ENCODE results near the gene KIRREL1.

KIRREL1 gene

GRCh38 chr1:157993147-157993917, at the start of gene KIRREL1:
TSS of gene KIRREL1 (plus strand) at chr1:157993645. CDS start at chr1:157993677, 32 bp downstream.
- DNase-seq (ENCODE audit: low spot score in 2 of 2): peak; percentile 61 to 72
- in situ Hi-C loops (cut with MboI; ENCODE audit: low sequenced_read_pairs): loop anchor here (5.0 kb wide), 1 partner anchor 114 kb away; no protein-coding TSS in a partner anchor
- Histone ChIP-seq H3K4me1 (peaks cover 16% of the 10 kb centered on the region), H3K27me3 (ENCODE audit: low read depth) (no peaks in the 10 kb centered on the region; the same call in 1 of the 2 replicates), H3K36me3 (replicated peaks) (no peaks in the 10 kb centered on the region), H3K9me3 (no peaks in the 10 kb centered on the region), H3K4me3 (peak within 1 kb of the TSS; percentile 72)

GRCh38 chr1:157944663-157945280, 48.7 kb upstream of the KIRREL1 start:
- H3K9me3 ChIP-seq: no peaks in the 10 kb centered on the region
- no peaks in the 10 kb centered on the region for H3K4me1 ChIP-seq
- H3K4me3 ChIP-seq: no peak overlapping the region
- no peaks in the 10 kb centered on the region for H3K36me3 ChIP-seq (replicated peaks)
- no peak for DNase-seq (ENCODE audit: low spot score in 2 of 2)
- H3K27me3 ChIP-seq (ENCODE audit: low read depth): no peaks in the 10 kb centered on the region
- in situ Hi-C loops (cut with MboI; ENCODE audit: low sequenced_read_pairs): no loop called here

DNA sequence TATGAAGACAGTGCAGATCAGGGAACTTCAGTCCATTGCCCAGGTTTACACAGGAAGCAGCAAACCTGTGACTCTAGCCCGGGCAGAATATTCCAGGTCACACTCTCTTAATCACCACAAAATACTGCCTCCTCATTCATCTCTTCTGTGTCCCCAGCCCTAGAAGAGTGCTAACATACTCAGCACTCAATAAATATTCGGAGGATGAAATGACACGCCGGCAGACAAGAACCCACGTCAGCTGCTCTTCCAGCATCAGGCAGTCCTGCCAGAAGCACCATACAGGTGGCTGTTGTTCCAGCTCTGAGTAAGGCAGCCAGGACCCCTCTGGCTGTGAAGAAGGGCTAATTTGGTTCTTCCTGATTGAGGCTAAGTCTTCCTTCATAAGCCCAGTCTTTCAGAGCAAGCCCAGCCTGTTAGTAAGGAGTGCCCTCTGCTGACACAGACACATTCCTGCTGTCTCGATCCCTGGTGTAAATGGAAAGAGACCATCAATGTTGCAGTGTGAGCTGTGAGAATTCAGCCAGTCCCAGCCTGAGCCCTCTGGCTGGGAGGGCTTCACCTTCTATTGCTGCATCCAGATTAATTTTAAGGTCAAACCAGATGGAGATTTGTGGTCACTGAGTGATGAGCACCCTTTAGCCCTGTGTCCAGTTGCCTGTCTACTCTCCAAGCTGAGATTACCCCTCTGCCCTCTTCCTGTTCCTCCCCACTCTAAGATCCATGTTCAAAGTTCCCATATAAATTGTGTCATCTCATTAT, 45.0 kb upstream of the KIRREL1 start:
- DNase-seq (ENCODE audit: low spot score in 2 of 2): no peak
- Histone ChIP-seq H3K36me3 (replicated peaks) (no peaks in the 10 kb centered on the region), H3K27me3 (ENCODE audit: low read depth) (peaks cover 19% of the 10 kb centered on the region), H3K4me1 (no peaks in the 10 kb centered on the region), H3K4me3 (no peak overlapping the region), H3K9me3 (no peaks in the 10 kb centered on the region)
- in situ Hi-C loops (cut with MboI; ENCODE audit: low sequenced_read_pairs): no loop called here

- peaks cover 19% of the 10 kb centered on the region for H3K27me3 ChIP-seq (ENCODE audit: low read depth)
- no peak for DNase-seq (ENCODE audit: low spot score in 2 of 2)
- H3K36me3 ChIP-seq (replicated peaks): no peaks in the 10 kb centered on the region
- no peaks in the 10 kb centered on the region for H3K4me1 ChIP-seq
- in situ Hi-C loops (cut with MboI; ENCODE audit: low sequenced_read_pairs): no loop called here
- H3K4me3 ChIP-seq: no peak overlapping the region
- no peaks in the 10 kb centered on the region for H3K9me3 ChIP-seq
Measured at GRCh38 chr1:157949074-157949354, 44.4 kb upstream of the KIRREL1 start.

- no peak for DNase-seq (ENCODE audit: low spot score in 2 of 2)
- Histone ChIP-seq H3K9me3 (no peaks in the 10 kb centered on the region), H3K4me1 (no peaks in the 10 kb centered on the region), H3K36me3 (replicated peaks) (no peaks in the 10 kb centered on the region), H3K27me3 (ENCODE audit: low read depth) (peaks cover 26% of the 10 kb centered on the region), H3K4me3 (no peak overlapping the region)
- in situ Hi-C loops (cut with MboI; ENCODE audit: low sequenced_read_pairs): no loop called here
Measured at GRCh38 chr1:157951230-157951629, 42.2 kb upstream of the KIRREL1 start.

DNA sequence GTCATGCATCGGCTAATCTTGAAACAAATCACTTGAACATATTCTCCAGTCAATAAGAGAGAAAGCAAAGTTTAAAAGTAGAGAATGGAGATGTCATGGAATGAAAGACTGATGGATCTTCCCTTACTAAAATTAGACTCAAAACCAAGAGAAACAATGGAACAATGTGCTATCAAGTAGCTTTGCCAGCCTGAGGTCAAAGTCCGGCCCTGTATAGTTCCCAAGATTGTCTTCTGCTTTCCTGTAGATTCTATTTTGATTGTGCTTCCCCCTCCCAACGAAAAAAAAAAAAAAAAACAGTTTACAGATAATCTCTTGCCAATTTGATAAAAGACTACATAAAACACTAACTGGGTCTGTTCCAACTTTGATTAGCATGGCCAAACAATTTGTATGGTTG, 40.8 kb upstream of the KIRREL1 start:
- Histone ChIP-seq H3K36me3 (replicated peaks) (no peaks in the 10 kb centered on the region), H3K4me1 (no peaks in the 10 kb centered on the region), H3K9me3 (no peaks in the 10 kb centered on the region), H3K27me3 (ENCODE audit: low read depth) (peaks cover 26% of the 10 kb centered on the region), H3K4me3 (no peak overlapping the region)
- DNase-seq (ENCODE audit: low spot score in 2 of 2): no peak
- in situ Hi-C loops (cut with MboI; ENCODE audit: low sequenced_read_pairs): no loop called here

DNA sequence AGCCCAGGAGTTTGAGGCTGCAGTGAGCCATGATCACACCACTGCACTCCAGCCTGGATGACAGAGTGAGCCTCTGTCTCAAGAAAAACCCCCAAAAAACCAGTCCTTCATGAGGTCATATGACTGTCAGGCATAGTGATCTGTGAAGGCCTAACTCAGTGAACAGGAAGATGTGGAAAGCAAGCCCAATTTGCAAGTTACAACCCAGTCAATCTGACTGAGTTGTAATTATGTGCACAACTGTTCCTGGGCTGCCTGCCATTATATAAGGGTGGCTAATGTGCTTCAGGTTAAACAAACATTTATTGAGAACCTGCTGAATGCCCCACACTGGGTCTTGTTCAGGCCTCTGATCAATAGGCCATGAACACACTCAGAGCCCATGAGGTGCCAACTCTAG, 38.2 kb upstream of the KIRREL1 start:
- H3K27me3 ChIP-seq (ENCODE audit: low read depth): peaks cover 46% of the 10 kb centered on the region
- no peak for DNase-seq (ENCODE audit: low spot score in 2 of 2)
- H3K4me1 ChIP-seq: no peaks in the 10 kb centered on the region
- no peaks in the 10 kb centered on the region for H3K9me3 ChIP-seq
- H3K36me3 ChIP-seq (replicated peaks): no peaks in the 10 kb centered on the region
- H3K4me3 ChIP-seq: no peak overlapping the region
- in situ Hi-C loops (cut with MboI; ENCODE audit: low sequenced_read_pairs): no loop called here

DNA sequence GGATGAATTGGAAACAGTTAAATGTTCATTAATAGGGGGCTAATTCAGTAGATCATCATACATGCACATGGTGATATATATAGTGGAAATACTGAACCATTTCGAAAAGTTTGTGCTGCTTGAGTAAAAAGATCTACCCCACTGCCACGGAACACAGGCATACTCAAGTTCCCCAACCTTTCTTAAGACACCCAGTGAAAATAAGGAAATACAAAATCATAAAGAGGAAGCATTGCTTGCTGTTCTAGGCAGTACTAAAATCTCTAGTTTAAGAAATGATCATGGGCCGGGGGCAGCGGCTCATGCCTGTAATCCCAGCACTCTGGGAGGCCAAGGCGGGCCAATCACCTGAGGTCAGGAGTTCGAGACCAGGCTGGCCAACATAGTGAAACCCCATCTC, 37.6 kb upstream of the KIRREL1 start:
- H3K4me3 ChIP-seq: no peak overlapping the region
- H3K27me3 ChIP-seq (ENCODE audit: low read depth): peaks cover 47% of the 10 kb centered on the region
- H3K36me3 ChIP-seq (replicated peaks): no peaks in the 10 kb centered on the region
- H3K4me1 ChIP-seq: no peaks in the 10 kb centered on the region
- no peaks in the 10 kb centered on the region for H3K9me3 ChIP-seq
- DNase-seq (ENCODE audit: low spot score in 2 of 2): no peak
- in situ Hi-C loops (cut with MboI; ENCODE audit: low sequenced_read_pairs): no loop called here

DNA sequence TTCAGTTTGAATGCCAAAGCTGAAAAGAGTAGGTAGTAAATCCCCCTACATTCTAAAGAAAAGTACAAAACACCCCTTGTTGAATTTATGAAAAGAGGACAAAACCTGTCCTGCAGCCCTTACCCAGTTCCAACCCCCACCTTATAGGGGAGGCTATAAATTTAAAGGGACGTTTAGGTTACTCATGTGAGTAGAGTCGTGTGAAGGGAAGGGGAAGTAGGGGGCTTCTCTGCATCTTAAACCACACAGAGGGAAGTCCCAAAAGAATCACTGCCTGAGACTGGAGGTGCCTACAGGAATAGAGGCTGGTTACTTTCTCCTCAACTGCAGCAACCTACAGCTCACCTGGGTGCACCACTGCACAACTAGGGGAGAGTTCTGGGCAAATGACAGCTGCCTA, 36.7 kb upstream of the KIRREL1 start:
- Histone ChIP-seq H3K4me3 (no peak overlapping the region), H3K4me1 (no peaks in the 10 kb centered on the region), H3K27me3 (ENCODE audit: low read depth) (peaks cover 56% of the 10 kb centered on the region), H3K36me3 (replicated peaks) (no peaks in the 10 kb centered on the region), H3K9me3 (no peaks in the 10 kb centered on the region)
- no peak for DNase-seq (ENCODE audit: low spot score in 2 of 2)
- in situ Hi-C loops (cut with MboI; ENCODE audit: low sequenced_read_pairs): no loop called here

GRCh38 chr1:157958263-157958662, 35.2 kb upstream of the KIRREL1 start:
- Histone ChIP-seq H3K27me3 (ENCODE audit: low read depth) (peaks cover 62% of the 10 kb centered on the region), H3K4me1 (no peaks in the 10 kb centered on the region), H3K36me3 (replicated peaks) (no peaks in the 10 kb centered on the region), H3K4me3 (no peak overlapping the region), H3K9me3 (no peaks in the 10 kb centered on the region)
- DNase-seq (ENCODE audit: low spot score in 2 of 2): no peak
- in situ Hi-C loops (cut with MboI; ENCODE audit: low sequenced_read_pairs): no loop called here

GRCh38 chr1:157959750-157960149, 33.7 kb upstream of the KIRREL1 start:
- no peak for DNase-seq (ENCODE audit: low spot score in 2 of 2)
- Histone ChIP-seq H3K4me1 (no peaks in the 10 kb centered on the region), H3K27me3 (ENCODE audit: low read depth) (peaks cover 59% of the 10 kb centered on the region), H3K4me3 (no peak overlapping the region), H3K9me3 (no peaks in the 10 kb centered on the region), H3K36me3 (replicated peaks) (no peaks in the 10 kb centered on the region)
- in situ Hi-C loops (cut with MboI; ENCODE audit: low sequenced_read_pairs): loop anchor here (5.0 kb wide), 1 partner anchor 163 kb away; no protein-coding TSS in a partner anchor

- no peak for DNase-seq (ENCODE audit: low spot score in 2 of 2)
- peaks cover 56% of the 10 kb centered on the region for H3K27me3 ChIP-seq (ENCODE audit: low read depth)
- no peaks in the 10 kb centered on the region for H3K9me3 ChIP-seq
- in situ Hi-C loops (cut with MboI; ENCODE audit: low sequenced_read_pairs): loop anchor here (5.0 kb wide), 1 partner anchor 162 kb away; no protein-coding TSS in a partner anchor
- H3K4me1 ChIP-seq: no peaks in the 10 kb centered on the region
- no peak overlapping the region for H3K4me3 ChIP-seq
- H3K36me3 ChIP-seq (replicated peaks): no peaks in the 10 kb centered on the region
Measured at GRCh38 chr1:157960773-157961172, 32.7 kb upstream of the KIRREL1 start.

GRCh38 chr1:157961805-157962762, 31.4 kb upstream of the KIRREL1 start:
- Histone ChIP-seq H3K27me3 (ENCODE audit: low read depth) (peaks cover 54% of the 10 kb centered on the region), H3K4me1 (no peaks in the 10 kb centered on the region), H3K4me3 (no peak overlapping the region), H3K36me3 (replicated peaks) (no peaks in the 10 kb centered on the region), H3K9me3 (no peaks in the 10 kb centered on the region)
- in situ Hi-C loops (cut with MboI; ENCODE audit: low sequenced_read_pairs): loop anchor here (5.0 kb wide), 1 partner anchor 160 kb away; no protein-coding TSS in a partner anchor
- DNase-seq (ENCODE audit: low spot score in 2 of 2): no peak
